ENCODE results near the gene LAG3. TPM values are rescaled to one million over a fixed set of nuclear protein-coding genes. Genes with fewer than 3 reads are reported as not detected.
A peak's percentile ranks its signal among the peaks of the same experiment; 100 is the strongest.

The LAG3 gene
- total RNA-seq, 4 donors from 2014 or later: 0.60 to 1.4 TPM; not detected in 2

DNA sequence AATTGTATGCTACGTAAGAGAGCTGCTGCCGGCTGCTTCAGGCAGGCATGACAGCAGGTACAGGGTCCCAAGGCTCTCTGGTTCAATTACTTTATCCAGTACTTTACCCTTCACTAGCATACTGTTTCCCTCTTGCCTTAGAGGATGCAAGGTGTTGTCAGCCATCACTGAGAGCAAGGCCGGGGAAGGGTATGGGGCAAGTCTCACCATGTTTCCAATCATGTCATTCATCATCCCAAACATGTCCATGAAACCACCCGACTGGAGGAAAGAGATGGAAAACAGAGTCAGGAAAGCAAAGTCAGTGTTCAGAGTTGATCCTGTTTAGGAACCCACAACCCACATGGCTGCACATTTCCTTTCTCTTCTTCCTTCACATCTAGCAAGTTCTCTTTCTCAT, 21.8 kb upstream of the LAG3 start:
- DNase-seq (ENCODE audit: low spot score in 2 of 2): no peak
- Histone ChIP-seq H3K36me3 (peaks cover 56% of the 10 kb centered on the region), H3K4me3 (no peak overlapping the region), H3K27me3 (no peaks in the 10 kb centered on the region), H3K9me3 (no peaks in the 10 kb centered on the region), H3K27ac (no peak overlapping the region), H3K4me1 (peaks cover 26% of the 10 kb centered on the region)
- WGBS: 64% methylated on average over 4 of the region's 4 CpGs
- TF ChIP-seq, protein P1, sequence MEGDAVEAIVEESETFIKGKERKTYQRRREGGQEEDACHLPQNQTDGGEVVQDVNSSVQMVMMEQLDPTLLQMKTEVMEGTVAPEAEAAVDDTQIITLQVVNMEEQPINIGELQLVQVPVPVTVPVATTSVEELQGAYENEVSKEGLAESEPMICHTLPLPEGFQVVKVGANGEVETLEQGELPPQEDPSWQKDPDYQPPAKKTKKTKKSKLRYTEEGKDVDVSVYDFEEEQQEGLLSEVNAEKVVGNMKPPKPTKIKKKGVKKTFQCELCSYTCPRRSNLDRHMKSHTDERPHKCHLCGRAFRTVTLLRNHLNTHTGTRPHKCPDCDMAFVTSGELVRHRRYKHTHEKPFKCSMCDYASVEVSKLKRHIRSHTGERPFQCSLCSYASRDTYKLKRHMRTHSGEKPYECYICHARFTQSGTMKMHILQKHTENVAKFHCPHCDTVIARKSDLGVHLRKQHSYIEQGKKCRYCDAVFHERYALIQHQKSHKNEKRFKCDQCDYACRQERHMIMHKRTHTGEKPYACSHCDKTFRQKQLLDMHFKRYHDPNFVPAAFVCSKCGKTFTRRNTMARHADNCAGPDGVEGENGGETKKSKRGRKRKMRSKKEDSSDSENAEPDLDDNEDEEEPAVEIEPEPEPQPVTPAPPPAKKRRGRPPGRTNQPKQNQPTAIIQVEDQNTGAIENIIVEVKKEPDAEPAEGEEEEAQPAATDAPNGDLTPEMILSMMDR (IDR thresholded peaks at IDR 0.05): no peak
- TF ChIP-seq EP300 (IDR thresholded peaks at IDR 0.05) (no peak), POLR2AphosphoS5 (IDR thresholded peaks at IDR 0.05) (no peak), POLR2A (IDR thresholded peaks at IDR 0.05) (no peak)

DNA sequence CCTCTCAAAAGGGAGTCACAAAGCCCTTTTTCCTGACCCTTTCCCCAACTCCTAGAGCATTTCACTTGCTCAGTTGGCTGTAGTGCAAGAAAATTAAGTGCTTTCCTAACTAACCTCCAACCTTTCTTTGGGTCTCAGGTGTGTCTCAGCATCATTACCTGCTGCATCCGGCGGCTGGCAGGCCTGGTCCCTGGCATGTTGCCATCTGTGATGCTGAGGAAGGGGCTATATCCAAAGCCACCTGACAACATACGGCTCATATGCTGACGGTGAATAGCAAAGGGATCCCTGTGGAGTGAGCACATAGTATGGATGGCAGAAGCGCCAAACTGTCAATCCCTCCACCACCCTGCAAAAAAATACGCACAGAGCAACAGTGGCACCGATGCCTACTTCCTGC, 20.6 kb upstream of the LAG3 start:
- H3K27me3 ChIP-seq: no peaks in the 10 kb centered on the region
- peaks cover 19% of the 10 kb centered on the region for H3K4me1 ChIP-seq
- peaks cover 48% of the 10 kb centered on the region for H3K36me3 ChIP-seq
- H3K9me3 ChIP-seq: no peaks in the 10 kb centered on the region
- no peak for DNase-seq (ENCODE audit: low spot score in 2 of 2)
- WGBS: 70% methylated on average over 7 of the region's 7 CpGs
- TF ChIP-seq POLR2A (IDR thresholded peaks at IDR 0.05): no peak
- TF ChIP-seq, protein P1 (IDR thresholded peaks at IDR 0.05): no peak
- no peak for TF ChIP-seq POLR2AphosphoS5 (IDR thresholded peaks at IDR 0.05)
- TF ChIP-seq EP300 (IDR thresholded peaks at IDR 0.05): no peak
- no peak overlapping the region for H3K27ac ChIP-seq
- peak overlapping the region; percentile 86 for H3K4me3 ChIP-seq

DNA sequence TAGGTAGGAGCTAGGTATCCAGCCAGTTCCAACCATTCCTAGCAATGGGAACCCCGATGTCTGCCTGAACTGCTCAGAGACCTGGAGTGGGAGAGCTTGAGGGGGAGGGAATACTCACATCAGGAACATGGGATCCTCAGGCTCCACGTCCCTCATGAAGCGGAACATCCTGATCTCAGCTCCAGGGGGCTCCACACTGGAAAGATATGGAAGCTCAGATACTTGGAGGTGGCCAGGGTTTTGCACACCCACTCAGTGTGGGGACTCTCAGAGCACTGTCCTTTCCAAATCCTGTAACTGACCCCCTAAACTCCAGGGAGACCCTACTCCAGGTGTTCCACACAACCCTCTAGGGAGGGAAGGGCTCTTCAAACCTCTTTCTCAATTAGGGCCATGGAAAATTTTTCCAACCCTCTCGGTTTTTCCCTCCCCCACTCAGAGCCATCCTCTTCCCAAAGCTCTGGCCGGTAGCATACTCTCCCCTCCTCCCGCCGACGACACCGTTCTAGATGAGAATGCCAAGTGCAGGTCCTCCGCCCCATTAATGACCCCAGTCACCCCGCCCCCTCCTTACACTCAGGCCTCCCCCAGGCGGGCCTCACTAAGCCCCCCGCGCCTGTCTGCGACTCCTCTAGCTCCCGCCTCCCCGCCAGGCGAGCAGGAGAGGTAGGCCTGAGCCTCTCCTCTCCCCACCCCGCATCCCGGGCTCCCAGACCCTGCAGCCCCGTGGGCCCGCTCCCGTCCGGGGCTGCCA, 20.0 kb upstream of the LAG3 start:
- Histone ChIP-seq H3K27ac (peak overlapping the region; percentile 92), H3K4me1 (peaks cover 19% of the 10 kb centered on the region), H3K27me3 (no peaks in the 10 kb centered on the region), H3K36me3 (peaks cover 42% of the 10 kb centered on the region), H3K4me3 (peak overlapping the region; percentile 86), H3K9me3 (no peaks in the 10 kb centered on the region)
- TF ChIP-seq POLR2AphosphoS5 (IDR thresholded peaks at IDR 0.05): no peak
- no peak for TF ChIP-seq POLR2A (IDR thresholded peaks at IDR 0.05)
- no peak for TF ChIP-seq EP300 (IDR thresholded peaks at IDR 0.05)
- TF ChIP-seq, protein P1 (IDR thresholded peaks at IDR 0.05): peak in 1 of 2 donors; percentile 10
- 9% methylated on average over 14 of the region's 24 CpGs for WGBS
- peak in 1 of 2 donors; percentile 83 for DNase-seq (ENCODE audit: low spot score in 2 of 2)

DNA sequence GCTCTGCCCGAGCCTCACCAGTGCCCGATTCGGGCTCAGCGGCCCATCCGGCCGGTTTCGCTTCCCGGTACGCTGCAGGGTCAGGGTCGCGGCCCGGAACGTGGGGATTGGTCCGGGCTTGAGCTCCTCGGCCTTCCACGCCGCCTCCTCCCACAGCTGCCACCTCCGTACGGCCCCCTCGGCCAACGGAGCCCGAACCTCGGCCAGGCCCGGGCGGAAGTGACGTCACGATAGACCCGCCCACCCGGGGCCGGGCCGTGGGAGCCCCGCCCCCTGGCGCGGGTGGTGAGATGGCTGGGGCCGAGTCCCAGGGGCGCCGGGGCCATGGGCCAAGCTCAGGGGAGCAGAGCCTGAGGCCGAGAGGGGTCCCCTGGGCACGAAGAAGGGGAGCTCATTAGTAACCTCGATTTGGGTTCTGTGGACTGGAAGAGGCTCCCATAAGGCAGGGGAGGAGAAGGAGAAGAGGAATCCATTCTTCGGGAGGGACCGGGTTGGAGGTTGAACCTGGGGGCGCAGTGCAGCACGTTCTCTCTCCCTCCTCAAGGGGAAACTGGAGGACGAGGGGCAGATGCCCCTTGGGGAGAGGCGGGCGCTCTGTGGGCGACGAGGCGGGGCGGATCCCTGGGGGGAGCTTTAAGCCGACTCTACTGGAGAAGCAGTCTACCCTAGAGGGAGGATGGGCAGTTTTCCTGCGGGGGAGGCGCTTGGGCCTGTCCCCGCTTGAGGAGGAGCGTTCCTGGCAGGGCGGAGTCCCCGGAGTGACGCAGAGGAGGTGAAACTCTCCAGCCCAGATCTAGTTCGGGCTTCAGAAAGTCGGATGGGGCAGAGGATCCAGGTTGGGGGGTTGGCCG, 19.2 kb upstream of the LAG3 start, which contains the start of gene MLF2:
Gene MLF2 (minus strand): TSS at position 221 of the 851 bp plus-strand sequence. CDS start 807 bp downstream, outside the sequence.
- H3K4me1 ChIP-seq: peaks cover 19% of the 10 kb centered on the region
- peaks cover 34% of the 10 kb centered on the region for H3K36me3 ChIP-seq
- peak within 1 kb of the TSS; percentile 86 for H3K4me3 ChIP-seq
- WGBS: 1% methylated on average over 28 of the region's 62 CpGs
- peak within 1 kb of the TSS; percentile 92 for H3K27ac ChIP-seq
- no peaks in the 10 kb centered on the region for H3K9me3 ChIP-seq
- H3K27me3 ChIP-seq: no peaks in the 10 kb centered on the region
- TF ChIP-seq POLR2A (IDR thresholded peaks at IDR 0.05): peak; percentile 15 to 89
- TF ChIP-seq POLR2AphosphoS5 (IDR thresholded peaks at IDR 0.05): peak; percentile 20 to 90 (median 63)
- TF ChIP-seq EP300 (IDR thresholded peaks at IDR 0.05): no peak
- TF ChIP-seq, protein P1 (IDR thresholded peaks at IDR 0.05): no peak
- DNase-seq (ENCODE audit: low spot score in 2 of 2): peak; percentile 99
